Activated CD8-positive, alpha-beta memory T cell treated with anti-CD3 and anti-CD28 coated beads, Interleukin-2, amount 50 U/mL, for 1 hour (primary cell): ENCODE measurements around the gene CFAP74.
A peak's percentile ranks its signal among the peaks of the same experiment; 100 is the strongest.

Experiments
- DNase-seq: peaks from one replicate; pipeline ENCODE4 v3.0.0-alpha.2; 2020; ENCODE audit errors: extremely low read depth

The CFAP74 gene, protein sequence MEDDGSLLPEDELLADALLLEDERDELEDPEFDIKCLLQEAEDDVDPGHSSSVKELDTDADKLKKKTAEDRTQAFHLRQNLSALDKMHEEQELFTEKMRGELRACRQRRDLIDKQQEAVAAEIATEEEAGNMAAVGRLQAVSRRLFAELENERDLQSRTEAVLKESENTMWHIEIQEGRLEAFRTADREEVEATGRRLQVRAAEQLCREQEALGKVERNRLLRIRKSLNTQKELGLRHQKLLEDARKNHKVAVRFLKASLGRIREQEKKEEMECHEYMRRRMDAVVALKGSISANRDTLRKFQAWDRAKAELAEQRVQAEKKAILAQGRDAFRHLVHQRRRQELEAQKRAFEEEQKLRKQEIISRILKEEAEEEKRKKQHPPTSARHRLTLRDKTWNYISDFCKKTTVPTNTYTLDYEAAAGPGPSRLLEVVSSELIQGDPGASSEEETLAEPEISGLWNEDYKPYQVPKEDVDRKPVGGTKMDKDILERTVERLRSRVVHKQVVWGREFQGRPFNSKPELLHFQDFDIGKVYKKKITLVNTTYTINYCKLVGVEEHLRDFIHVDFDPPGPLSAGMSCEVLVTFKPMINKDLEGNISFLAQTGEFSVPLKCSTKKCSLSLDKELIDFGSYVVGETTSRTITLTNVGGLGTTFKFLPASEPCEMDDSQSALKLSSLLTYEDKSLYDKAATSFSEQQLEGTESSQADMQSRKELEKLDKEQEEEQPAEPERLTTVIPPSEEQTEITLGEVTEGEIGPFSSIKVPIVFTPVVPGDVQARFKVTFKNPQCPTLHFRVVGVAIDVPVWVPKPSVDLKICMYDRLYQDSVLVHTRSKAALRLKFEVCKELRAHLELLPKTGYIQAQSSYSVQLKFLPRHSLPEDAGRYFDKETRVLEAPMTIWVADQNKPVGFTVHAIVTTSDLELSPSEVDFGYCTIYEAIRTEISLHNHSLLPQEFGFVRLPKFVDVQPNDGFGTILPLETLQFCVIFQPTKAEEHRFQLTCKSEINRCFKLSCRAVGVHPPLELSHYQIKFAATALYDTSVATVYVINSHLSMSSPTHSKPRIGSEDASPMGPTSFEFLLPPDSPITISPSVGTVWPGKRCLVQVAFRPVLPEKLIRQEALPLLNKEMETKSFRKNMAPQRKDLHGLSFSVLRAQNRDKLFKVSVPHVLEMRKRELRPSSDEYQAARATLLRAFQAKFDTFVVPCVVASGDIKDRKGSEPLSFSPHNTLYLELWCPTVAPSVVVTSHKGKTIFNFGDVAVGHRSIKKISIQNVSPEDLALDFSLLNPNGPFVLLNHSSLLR (N-terminal part only)

GRCh38 chr1:2003541-2004131, at the start of gene CFAP74:
CFAP74 (minus strand) TSS chr1:2003786; CDS start chr1:1990956, 12,830 bp downstream.
- DNase-seq, result no peak

DNA sequence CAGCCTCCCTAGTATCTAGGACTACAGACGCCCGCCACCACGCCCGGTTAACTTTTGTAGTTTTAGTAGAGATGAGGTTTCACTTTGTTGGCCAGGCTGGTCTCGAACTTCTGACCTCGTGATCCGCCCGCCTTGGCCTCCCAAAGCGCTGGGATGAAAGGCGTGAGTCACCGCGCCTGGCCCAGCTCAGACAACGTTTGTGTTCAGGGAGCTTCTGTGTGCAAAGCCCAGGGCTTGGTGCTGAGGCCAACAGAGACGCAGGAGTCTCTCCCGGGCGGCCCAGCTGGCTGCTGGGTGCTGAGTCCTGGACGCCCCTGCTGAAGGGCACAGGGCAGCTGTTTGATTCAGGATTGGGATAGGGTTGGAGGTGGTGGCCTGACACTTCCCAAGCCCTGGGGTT, 49.6 kb upstream of the CFAP74 start:
- no peak for DNase-seq

- DNase-seq, result no peak
Measured at GRCh38 chr1:2052756-2053155, 49.2 kb upstream of the CFAP74 start.

- no peak for DNase-seq
Measured at GRCh38 chr1:2052054-2052679, 48.6 kb upstream of the CFAP74 start.

DNA sequence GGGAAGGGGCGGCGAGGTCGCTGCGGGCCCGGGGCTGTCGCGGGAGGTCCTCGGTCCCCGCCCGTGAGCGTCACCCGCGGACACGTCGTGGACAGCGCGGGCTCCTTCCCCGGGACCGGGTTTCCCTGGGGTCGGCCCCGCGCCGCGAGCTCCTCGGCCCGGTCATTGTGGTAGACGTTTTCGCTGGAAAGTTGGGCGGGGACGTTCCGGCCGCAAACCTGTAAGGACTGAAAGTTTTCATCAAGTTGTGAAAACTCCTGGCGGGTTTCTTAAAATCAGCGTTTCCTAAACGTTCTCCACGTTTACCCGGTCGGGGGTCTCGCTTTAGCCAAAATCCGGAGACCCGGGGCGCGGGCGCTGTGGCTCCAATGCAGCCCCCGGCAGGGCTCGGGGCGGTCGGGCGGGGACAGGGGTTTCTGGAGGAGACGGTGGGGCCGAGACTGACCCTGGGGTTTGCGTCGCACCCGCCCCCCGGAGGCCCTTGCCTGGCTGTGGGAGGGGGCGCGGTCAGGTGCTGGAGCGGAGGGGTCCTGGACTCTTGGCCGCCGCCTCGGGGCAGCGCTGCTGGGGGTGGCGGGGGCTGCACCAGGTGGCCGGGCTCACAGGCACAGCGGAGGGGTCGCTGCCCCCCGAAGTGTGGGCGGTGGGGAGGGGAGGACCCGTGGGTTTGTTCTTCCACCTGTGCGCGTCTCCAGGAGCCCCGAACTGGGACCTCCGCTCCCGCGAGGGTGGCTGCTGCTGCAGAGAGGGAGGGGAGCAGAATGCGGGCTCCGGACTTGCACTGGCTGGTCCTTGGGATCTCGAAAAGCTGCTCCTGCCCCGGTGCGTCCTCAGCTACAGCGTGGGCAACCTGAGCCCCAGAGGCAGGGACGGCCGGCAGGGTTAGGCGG, 47.5 kb upstream of the CFAP74 start:
- no peak for DNase-seq

GRCh38 chr1:2050461-2050792, 46.8 kb upstream of the CFAP74 start:
- DNase-seq, result no peak

- DNase-seq, result peak; percentile 73
Measured at GRCh38 chr1:2049718-2050431, 46.3 kb upstream of the CFAP74 start, which contains the start of gene PRKCZ. PRKCZ (plus strand) TSS chr1:2050411; CDS start chr1:2050631, 220 bp downstream.

- DNase-seq, result no peak
Measured at GRCh38 chr1:2049225-2049717, 45.7 kb upstream of the CFAP74 start.

DNA sequence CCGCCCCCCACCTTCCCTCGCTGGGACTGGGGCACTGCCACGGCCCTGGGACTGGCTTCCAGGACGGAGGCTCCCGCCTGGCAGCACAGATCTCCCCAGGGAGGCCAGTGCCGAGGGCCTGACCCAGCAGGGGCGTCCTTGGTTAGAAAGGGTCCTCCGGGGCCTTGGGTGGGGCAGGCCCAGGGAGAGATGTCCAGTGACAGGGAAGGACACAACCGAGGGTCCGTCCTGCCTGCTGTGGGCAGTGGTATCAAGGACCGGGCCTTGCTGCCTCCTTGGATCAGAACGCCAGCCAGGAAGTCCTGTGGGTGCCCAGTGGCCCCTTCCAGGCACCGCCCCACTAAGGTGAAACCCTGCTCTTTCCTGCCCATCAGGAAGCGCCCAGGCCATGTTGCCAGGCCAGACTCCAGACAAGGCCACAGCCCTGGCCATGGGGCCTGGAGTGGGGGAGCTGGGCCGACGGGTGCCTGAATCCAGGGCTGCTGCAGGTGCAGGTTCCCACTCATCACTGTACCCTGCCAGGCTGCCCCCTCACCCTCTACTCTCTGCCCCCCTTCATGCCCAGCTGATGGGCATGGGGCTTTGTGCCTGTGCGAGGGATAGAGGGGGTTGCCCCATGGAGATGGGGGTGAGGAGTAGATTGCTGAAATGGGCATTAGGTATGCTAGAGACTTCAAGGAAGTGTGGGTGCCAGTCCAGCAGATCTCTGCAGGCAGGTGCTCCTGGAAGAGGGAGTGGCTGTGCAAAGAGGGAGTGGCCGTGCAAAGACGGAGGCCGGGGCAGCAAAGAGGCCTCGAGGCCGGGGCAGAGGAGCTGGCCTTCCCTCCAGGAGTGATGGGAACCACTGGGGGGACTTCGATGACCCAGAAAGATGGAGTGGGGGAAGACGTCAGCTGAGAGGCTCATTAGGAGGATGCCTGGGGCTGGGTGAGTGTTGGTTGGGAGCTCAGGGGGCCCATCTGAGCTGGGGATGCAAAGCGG, 44.5 kb upstream of the CFAP74 start:
- no peak for DNase-seq

GRCh38 chr1:2046953-2047748, 43.6 kb upstream of the CFAP74 start:
- DNase-seq, result no peak

DNA sequence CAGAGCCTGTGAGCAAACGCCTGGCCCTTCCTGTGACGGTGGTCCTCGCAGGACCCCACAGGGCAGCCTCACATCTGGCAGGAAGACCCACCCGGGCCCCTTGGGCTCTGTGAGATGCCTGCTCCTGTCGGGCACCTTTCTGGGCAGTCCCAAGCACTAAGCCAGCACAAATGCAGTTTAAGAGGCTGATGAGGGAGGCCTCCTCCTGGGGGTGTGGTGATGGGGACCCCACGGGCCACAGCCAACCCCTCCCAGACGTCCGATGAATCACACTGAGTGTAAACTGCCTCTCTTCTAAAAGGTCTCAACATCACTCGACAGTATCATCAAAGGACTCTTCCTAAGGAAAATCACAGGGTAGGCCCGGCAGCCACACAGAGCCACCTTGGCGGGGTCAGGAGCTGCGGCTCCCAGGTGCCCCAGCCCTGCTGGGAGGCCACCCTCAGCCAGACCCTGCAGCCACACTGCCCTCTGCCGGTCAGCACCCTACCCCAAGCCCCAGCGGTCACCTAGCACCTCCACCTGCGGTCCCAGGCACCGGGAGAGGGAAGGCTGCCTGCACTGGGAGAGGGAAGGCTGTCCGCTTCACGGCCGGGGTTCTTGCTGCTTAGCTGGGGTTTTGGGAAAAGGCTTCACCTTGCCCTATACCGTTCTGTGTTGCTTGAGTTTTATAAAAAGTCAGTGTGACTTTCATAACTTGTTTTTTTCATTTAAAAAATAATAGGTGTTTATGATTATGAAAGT, 42.8 kb upstream of the CFAP74 start:
- DNase-seq, result no peak

GRCh38 chr1:2045468-2046173, 42.0 kb upstream of the CFAP74 start:
- DNase-seq, result no peak

DNA sequence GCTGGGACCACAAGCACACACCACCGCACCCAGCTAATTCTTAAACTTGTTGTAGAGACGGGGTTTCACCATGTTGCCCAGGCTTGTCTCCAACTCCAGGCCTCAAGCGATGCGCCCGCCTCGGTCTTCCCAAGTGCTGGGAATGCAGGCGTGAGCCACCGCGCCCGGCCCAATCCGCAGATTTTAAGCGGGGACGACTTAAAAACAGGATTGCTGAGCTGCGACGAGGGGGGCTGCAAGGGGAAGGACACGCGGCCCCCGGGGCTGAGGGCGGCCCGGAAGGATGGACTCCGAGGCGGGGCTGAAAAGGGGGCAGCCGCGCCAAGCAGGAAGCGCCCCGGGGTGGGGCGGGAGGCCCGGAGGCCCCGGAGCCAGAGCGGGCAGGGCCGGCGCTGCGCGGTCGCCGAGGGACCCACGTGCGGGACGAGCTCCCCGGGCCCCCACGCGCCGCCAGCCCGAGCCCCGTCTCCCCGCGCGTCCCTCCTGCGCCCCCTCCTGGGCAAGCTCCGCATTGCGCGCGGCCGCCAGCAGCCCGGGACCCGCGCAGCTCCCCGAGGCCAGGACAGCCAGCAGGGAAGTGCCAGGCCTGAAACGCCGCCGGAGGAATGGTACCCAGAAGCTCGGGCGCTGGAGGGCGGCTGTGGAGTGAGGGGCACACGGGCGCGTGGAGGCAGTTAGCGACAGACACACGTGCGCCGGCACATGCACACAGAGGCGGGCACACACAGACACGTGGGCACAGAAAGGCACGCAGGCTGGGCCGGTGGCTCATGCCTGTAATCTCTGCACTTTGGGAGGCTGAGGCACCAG, 41.1 kb upstream of the CFAP74 start:
- no peak for DNase-seq

GRCh38 chr1:2043886-2044285, 40.3 kb upstream of the CFAP74 start:
- no peak for DNase-seq
